Osteocyte (in vitro differentiated cells): ENCODE results near the gene C1QTNF3. TPM values are rescaled to one million over a fixed set of nuclear protein-coding genes. Genes with fewer than 3 reads are reported as not detected.

ENCODE experiments used
- DNase-seq: peaks from one replicate; pipeline ENCODE4 v3.0.0; 2021; ENCODE audit warnings: mixed read lengths; ENCODE audit not compliant: unreplicated experiment; ENCODE audit errors: extremely low spot score
- H3K27ac Mint-ChIP-seq: one replicate; pipeline ENCODE4 v1.8.0; 2021; ENCODE audit warnings: mild to moderate bottlenecking, mixed read lengths; ENCODE audit not compliant: unreplicated experiment
- H3K27me3 Mint-ChIP-seq: one replicate; pipeline ENCODE4 v1.8.0; 2021; ENCODE audit warnings: mixed read lengths; ENCODE audit not compliant: unreplicated experiment
- H3K36me3 Mint-ChIP-seq: one replicate; pipeline ENCODE4 v1.8.0; 2021; ENCODE audit warnings: mixed read lengths; ENCODE audit not compliant: unreplicated experiment
- H3K4me1 Mint-ChIP-seq: one replicate; pipeline ENCODE4 v1.8.0; 2021; ENCODE audit warnings: mixed read lengths; ENCODE audit not compliant: unreplicated experiment
- H3K4me3 Mint-ChIP-seq: one replicate; pipeline ENCODE4 v1.8.0; 2021; ENCODE audit warnings: mild to moderate bottlenecking, moderate library complexity, mixed read lengths; ENCODE audit not compliant: unreplicated experiment
- H3K9me3 Mint-ChIP-seq: one replicate; pipeline ENCODE4 v1.8.0; 2021; ENCODE audit warnings: mixed read lengths; ENCODE audit not compliant: unreplicated experiment
- total RNA-seq: library from RNA; stranded (reverse); gene quantifications from 2 replicates; pipeline ENCODE4 v1.2.1, GENCODE V29; 2021
- TF ChIP-seq, protein P1 (sequence below): fragments of 200-600 bp; sonication (generic); IDR thresholded peaks from 2 replicates; pipeline ENCODE4 v1.5.0; 2021; ENCODE audit warnings: antibody characterized with exemption, mild to moderate bottlenecking, moderate library complexity

The C1QTNF3 gene
- total RNA-seq, 1 donor from 2014 or later = 4.8 TPM

- no peak overlapping the region for H3K4me3 Mint-ChIP-seq
- H3K36me3 Mint-ChIP-seq = peaks cover 2% of the 10 kb centered on the region
- no peaks in the 10 kb centered on the region for H3K9me3 Mint-ChIP-seq
- no peaks in the 10 kb centered on the region for H3K27me3 Mint-ChIP-seq
- H3K27ac Mint-ChIP-seq = peak overlapping the region; percentile 84
- H3K4me1 Mint-ChIP-seq = peaks cover 30% of the 10 kb centered on the region
- TF ChIP-seq, protein P1, sequence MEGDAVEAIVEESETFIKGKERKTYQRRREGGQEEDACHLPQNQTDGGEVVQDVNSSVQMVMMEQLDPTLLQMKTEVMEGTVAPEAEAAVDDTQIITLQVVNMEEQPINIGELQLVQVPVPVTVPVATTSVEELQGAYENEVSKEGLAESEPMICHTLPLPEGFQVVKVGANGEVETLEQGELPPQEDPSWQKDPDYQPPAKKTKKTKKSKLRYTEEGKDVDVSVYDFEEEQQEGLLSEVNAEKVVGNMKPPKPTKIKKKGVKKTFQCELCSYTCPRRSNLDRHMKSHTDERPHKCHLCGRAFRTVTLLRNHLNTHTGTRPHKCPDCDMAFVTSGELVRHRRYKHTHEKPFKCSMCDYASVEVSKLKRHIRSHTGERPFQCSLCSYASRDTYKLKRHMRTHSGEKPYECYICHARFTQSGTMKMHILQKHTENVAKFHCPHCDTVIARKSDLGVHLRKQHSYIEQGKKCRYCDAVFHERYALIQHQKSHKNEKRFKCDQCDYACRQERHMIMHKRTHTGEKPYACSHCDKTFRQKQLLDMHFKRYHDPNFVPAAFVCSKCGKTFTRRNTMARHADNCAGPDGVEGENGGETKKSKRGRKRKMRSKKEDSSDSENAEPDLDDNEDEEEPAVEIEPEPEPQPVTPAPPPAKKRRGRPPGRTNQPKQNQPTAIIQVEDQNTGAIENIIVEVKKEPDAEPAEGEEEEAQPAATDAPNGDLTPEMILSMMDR = no peak
- no peak for DNase-seq
Measured at GRCh38 chr5:34053133-34053532, 10.1 kb upstream of the C1QTNF3 start.

DNA sequence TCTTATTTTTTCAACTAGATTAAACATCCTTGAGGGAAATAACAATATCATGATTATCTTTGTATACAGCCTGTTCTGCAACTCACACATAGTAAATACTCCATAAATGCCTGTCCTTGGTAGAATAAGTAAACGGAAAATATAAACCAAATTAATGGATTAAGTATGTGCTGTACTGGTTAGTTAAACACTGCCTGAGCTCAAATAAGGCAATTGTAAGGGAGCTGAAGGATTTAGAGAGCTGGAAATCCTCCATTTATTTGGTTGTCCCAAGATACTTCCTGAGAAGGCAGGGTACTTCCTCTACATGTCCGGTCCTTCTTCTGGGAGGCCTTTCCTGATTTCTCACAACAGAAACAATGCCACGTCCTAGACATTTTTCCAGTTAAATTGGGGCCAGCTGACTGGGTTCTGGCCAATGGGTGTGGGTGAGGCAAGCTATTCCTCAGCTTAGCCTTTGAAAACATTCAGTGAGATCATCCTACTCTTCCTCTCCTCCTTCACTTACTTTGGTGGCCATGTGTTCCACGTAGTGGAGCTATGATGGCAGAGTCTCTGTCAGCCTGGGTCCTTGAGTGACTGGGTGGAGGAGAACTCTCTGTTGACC is 8.5 kb upstream of the C1QTNF3 start:
- DNase-seq = no peak
- Mint-ChIP-seq H3K4me1 (peaks cover 32% of the 10 kb centered on the region), H3K36me3 (peaks cover 2% of the 10 kb centered on the region), H3K27me3 (no peaks in the 10 kb centered on the region), H3K9me3 (no peaks in the 10 kb centered on the region), H3K27ac (no peak overlapping the region), H3K4me3 (no peak overlapping the region)
- TF ChIP-seq, protein P1 = no peak

DNA sequence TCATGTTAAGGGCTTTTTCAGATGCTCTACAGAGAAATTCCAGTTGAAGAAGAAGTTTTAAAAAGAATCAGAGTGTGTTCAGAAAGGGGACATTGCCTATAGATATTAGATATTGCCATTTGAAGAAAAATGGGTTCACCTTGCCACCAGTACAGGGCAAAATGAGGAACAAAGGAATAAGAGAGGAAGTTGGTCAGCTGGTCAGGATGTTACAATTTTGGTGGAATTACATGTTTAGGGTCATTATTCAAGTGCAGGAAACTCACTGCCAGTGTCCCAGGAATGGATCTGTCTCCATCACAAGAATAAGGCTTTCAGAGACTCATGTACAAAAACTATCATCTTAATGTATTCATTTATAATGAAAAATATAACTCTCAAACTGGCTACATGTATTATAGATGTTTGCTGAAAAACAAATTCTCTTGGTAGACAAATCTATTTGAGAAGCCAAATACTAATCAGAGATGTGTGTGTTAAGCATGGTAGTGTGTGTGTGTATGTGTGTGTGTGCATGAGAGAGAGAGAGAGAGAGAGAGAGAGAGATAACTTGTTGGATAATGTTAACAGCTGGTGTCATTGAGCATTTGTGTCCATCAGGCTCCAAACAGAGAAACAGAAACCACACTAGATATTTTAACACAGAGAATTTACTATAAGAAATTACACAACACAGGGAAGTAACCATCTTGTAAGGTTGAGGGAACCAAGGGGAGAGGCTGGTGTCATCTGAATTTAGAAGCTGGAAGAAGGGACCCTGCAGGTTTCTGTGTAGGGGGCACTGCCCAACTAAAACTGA is 5.0 kb upstream of the C1QTNF3 start:
- H3K9me3 Mint-ChIP-seq = no peaks in the 10 kb centered on the region
- no peak for DNase-seq
- H3K27me3 Mint-ChIP-seq = no peaks in the 10 kb centered on the region
- H3K27ac Mint-ChIP-seq = no peak overlapping the region
- peaks cover 24% of the 10 kb centered on the region for H3K4me1 Mint-ChIP-seq
- H3K4me3 Mint-ChIP-seq = no peak overlapping the region
- peaks cover 2% of the 10 kb centered on the region for H3K36me3 Mint-ChIP-seq
- TF ChIP-seq, protein P1 = no peak

DNA sequence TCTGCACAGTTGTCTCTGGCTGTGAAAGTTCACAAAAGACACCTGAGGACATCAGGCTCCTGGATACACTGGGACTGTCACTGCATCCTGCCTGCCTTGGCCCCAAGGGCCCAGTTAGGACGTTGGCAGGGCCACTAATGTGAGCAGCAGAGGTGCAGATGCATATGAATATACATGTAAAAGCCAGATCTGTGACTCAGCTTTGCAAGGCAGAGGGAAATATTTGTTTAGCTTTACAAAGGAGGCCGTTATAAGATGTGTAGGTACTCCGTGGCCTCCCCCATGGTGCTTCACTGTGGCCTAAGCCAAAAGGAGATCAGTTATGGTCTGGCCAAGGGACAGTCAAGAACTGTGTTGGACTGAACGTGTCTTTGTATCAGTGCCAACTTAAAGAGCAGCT is 4.1 kb upstream of the C1QTNF3 start:
- DNase-seq = no peak
- H3K9me3 Mint-ChIP-seq = no peaks in the 10 kb centered on the region
- H3K4me3 Mint-ChIP-seq = no peak overlapping the region
- H3K27ac Mint-ChIP-seq = no peak overlapping the region
- H3K36me3 Mint-ChIP-seq = peaks cover 2% of the 10 kb centered on the region
- H3K27me3 Mint-ChIP-seq = no peaks in the 10 kb centered on the region
- TF ChIP-seq, protein P1 = no peak
- peaks cover 19% of the 10 kb centered on the region for H3K4me1 Mint-ChIP-seq

DNA sequence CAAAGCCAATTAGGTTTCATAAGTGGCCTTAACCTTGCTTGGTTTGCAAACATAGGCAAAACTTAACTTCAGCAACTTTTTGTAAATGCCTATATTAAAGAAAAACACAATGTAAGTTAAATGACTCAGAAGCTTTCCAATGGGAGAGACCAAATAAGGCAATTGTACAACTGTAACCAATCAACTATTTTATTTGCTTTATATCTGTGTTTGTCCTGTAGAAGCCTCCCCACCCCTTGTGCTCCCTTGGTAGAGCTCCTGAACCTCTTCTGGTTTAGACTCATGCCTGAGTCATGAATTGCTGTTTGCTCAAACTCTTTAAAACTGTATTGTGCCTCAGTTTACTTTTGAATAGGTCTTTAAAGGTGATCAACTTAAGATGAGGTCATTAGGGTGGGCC is 3.0 kb upstream of the C1QTNF3 start:
- DNase-seq = no peak

More for the DNA sequence above, 3.0 kb upstream of the C1QTNF3 start:
- TF ChIP-seq, protein P1 = no peak
- Mint-ChIP-seq H3K27me3 (no peaks in the 10 kb centered on the region), H3K4me3 (no peak overlapping the region), H3K9me3 (no peaks in the 10 kb centered on the region), H3K36me3 (peaks cover 2% of the 10 kb centered on the region), H3K4me1 (peaks cover 15% of the 10 kb centered on the region), H3K27ac (peak overlapping the region; percentile 29)
